H1 (cell line): ENCODE results near the gene NME4. TPM values are rescaled to one million over a fixed set of nuclear protein-coding genes. Genes with fewer than 3 reads are reported as not detected.
A peak's percentile ranks its signal among the peaks of the same experiment; 100 is the strongest.

Experiments used
- CTCF ChIA-PET: fragments of 300-600 bp; sonication (Branson Sonifier 250); formaldehyde crosslinking; loops from one replicate; lab custom pipeline; 2021; ENCODE audit not compliant: partially characterized antibody; lab: Charles Lee
- POLR2A ChIA-PET: fragments of 300-600 bp; sonication (Branson Sonifier 250); formaldehyde crosslinking; loops from one replicate; lab custom pipeline; 2021; ENCODE audit warnings: inconsistent platforms; ENCODE audit not compliant: partially characterized antibody; lab: Charles Lee
- DNase-seq, 2 experiments: peaks; one replicate each; pipeline versions ENCODE4 v3.0.0 to v3.0.0-alpha.2; 2010 to 2022; ENCODE audit warnings: low spot score in 2 of 2, low read depth in 1 of 2, mixed read lengths in 1 of 2
- FAIRE-seq: peaks from 2 replicates; lab custom pipeline; 2011; peaks lifted over from hg19 to GRCh38; lab: Jason Lieb, UNC
- H2AFZ ChIP-seq: 2 replicates; pipeline ENCODE4 v1.8.1; 2012; ENCODE audit warnings: low read length, inconsistent platforms
- H2AK5ac ChIP-seq: 2 replicates; pipeline ENCODE4 v1.6.1; 2013; ENCODE audit warnings: low read depth, low read length
- H2BK120ac ChIP-seq: replicated peaks from 2 replicates; pipeline ENCODE3; 2013; ENCODE audit warnings: low read depth, low read length, inconsistent platforms
- H2BK12ac ChIP-seq: 2 replicates; pipeline ENCODE4 v1.6.1; 2013; ENCODE audit warnings: low read depth, low read length
- H2BK15ac ChIP-seq: 2 replicates; pipeline ENCODE4 v1.6.1; 2013; ENCODE audit warnings: low read length
- H2BK20ac ChIP-seq: 2 replicates; pipeline ENCODE4 v1.6.1; 2013; ENCODE audit warnings: low read length
- H2BK5ac ChIP-seq: 2 replicates; pipeline ENCODE4 v1.6.1; 2013; ENCODE audit warnings: low read depth, low read length
- H3K14ac ChIP-seq: 2 replicates; pipeline ENCODE4 v1.6.1; 2013; ENCODE audit warnings: inconsistent platforms; ENCODE audit not compliant: insufficient read length
- H3K18ac ChIP-seq: 2 replicates; pipeline ENCODE4 v1.6.1; 2013; ENCODE audit warnings: low read length; ENCODE audit errors: extremely low read depth
- H3K23ac ChIP-seq: 2 replicates; pipeline ENCODE4 v1.6.1; 2013; ENCODE audit warnings: inconsistent platforms; ENCODE audit not compliant: insufficient read length
- H3K23me2 ChIP-seq: 2 replicates; pipeline ENCODE4 v1.6.1; 2013; ENCODE audit warnings: low read depth, low read length
- H3K27ac ChIP-seq: 2 replicates; pipeline ENCODE4 v1.6.1; 2011; ENCODE audit warnings: low read depth, low read length, inconsistent platforms
- H3K27me3 ChIP-seq, 4 experiments: replicated peaks in 1 of 4; 1 replicate in 1 of 4; 2 replicates in 3 of 4; pipeline versions ENCODE4 v1.6.1 to v1.8.1; 2011 to 2013; ENCODE audit warnings: low read length in 3 of 4, mild to moderate bottlenecking in 3 of 4, inconsistent platforms in 2 of 4, mixed read lengths in 2 of 4, moderate library complexity in 1 of 4; ENCODE audit not compliant: control insufficient read depth in 3 of 4, insufficient read depth in 3 of 4; ENCODE audit errors: extremely low read depth in 1 of 4
- H3K36me3 ChIP-seq, 4 experiments: 2 replicates each; pipeline versions ENCODE4 v1.6.1 to v1.8.1; 2011 to 2013; ENCODE audit warnings: mild to moderate bottlenecking in 4 of 4, low read length in 3 of 4, moderate library complexity in 2 of 4, control low read depth in 1 of 4, inconsistent platforms in 1 of 4; ENCODE audit not compliant: insufficient read depth in 4 of 4, control insufficient read depth in 2 of 4
- H3K4ac ChIP-seq: replicated peaks from 2 replicates; pipeline ENCODE3; 2013; ENCODE audit warnings: low read length, low read depth, mixed read lengths, inconsistent platforms; ENCODE audit not compliant: insufficient read length
- H3K4me1 ChIP-seq, 4 experiments: replicated peaks in 1 of 4; 1 replicate in 1 of 4; 2 replicates in 3 of 4; pipeline versions ENCODE4 v1.6.1 to v1.8.1; 2011 to 2013; ENCODE audit warnings: low read length in 3 of 4, inconsistent platforms in 2 of 4, mixed read lengths in 1 of 4; ENCODE audit not compliant: insufficient read depth in 4 of 4, control insufficient read depth in 3 of 4
- H3K4me2 ChIP-seq, 2 experiments: 2 replicates each; pipeline versions ENCODE4 v1.6.1 to v1.8.1; 2011 to 2013; ENCODE audit warnings: low read depth in 2 of 2, low read length in 2 of 2, control low read depth in 1 of 2, inconsistent platforms in 1 of 2, mild to moderate bottlenecking in 1 of 2; ENCODE audit not compliant: insufficient read depth in 1 of 2
- H3K4me3 ChIP-seq, 4 experiments: fragments of 200-600, 300-600 bp in 1 of 4; sonication (generic), shearing (Covaris generic), sonication (Bioruptor Twin) in 1 of 4; 2 replicates each; pipeline versions ENCODE4 v1.5.1 to v1.8.1; 2011 to 2016; ENCODE audit warnings: low read length in 4 of 4, low read depth in 3 of 4, control low read depth in 2 of 4, inconsistent platforms in 2 of 4, mild to moderate bottlenecking in 2 of 4, mixed read lengths in 1 of 4, moderate library complexity in 1 of 4; ENCODE audit not compliant: insufficient read depth in 2 of 4; ENCODE audit errors: extremely low read depth in 1 of 4
- H3K56ac ChIP-seq: replicated peaks from 2 replicates; pipeline ENCODE3; 2013; ENCODE audit warnings: low read depth, mild to moderate bottlenecking, mixed read lengths, low read length, inconsistent platforms; ENCODE audit not compliant: insufficient read length
- H3K79me1 ChIP-seq: 2 replicates; pipeline ENCODE4 v1.6.1; 2013; ENCODE audit warnings: low read depth, low read length, control low read depth
- H3K79me2 ChIP-seq, 2 experiments: 2 replicates each; pipeline versions ENCODE4 v1.6.1 to v1.8.1; 2012 to 2013; ENCODE audit warnings: low read length in 2 of 2, mild to moderate bottlenecking in 2 of 2, inconsistent platforms in 1 of 2; ENCODE audit not compliant: insufficient read depth in 2 of 2, control insufficient read depth in 1 of 2
- H3K9ac ChIP-seq, 4 experiments: replicated peaks in 1 of 4; 1 replicate in 1 of 4; 2 replicates in 3 of 4; pipeline versions ENCODE4 v1.6.1 to v1.8.1; 2011 to 2013; ENCODE audit warnings: low read depth in 3 of 4, low read length in 3 of 4, control low read depth in 2 of 4, mild to moderate bottlenecking in 2 of 4, moderate library complexity in 2 of 4, inconsistent platforms in 1 of 4; ENCODE audit errors: extremely low read depth in 1 of 4
- H3K9me3 ChIP-seq, 2 experiments: 2 replicates each; pipeline versions ENCODE4 v1.6.1 to v1.8.1; 2012 to 2013; ENCODE audit warnings: mild to moderate bottlenecking in 2 of 2, moderate library complexity in 2 of 2, control low read depth in 1 of 2, inconsistent platforms in 1 of 2, low read depth in 1 of 2, low read length in 1 of 2, mixed read lengths in 1 of 2; ENCODE audit not compliant: insufficient read depth in 2 of 2
- H4K20me1 ChIP-seq, 2 experiments: replicated peaks in 1 of 2; 2 replicates each; pipeline versions ENCODE3 to v1.8.1; 2011 to 2013; ENCODE audit warnings: inconsistent platforms in 2 of 2, low read length in 2 of 2, mild to moderate bottlenecking in 1 of 2; ENCODE audit not compliant: insufficient read depth in 2 of 2, control insufficient read depth in 1 of 2
- H4K5ac ChIP-seq: 2 replicates; pipeline ENCODE4 v1.6.1; 2013; ENCODE audit warnings: low read length, low read depth, mixed read lengths, inconsistent platforms; ENCODE audit not compliant: insufficient read length
- H4K8ac ChIP-seq: 2 replicates; pipeline ENCODE4 v1.8.0; 2013; ENCODE audit warnings: mild to moderate bottlenecking, moderate library complexity, low read length, inconsistent platforms; ENCODE audit not compliant: insufficient read depth; ENCODE audit errors: extremely low read depth
- H4K91ac ChIP-seq: replicated peaks from 2 replicates; pipeline ENCODE3; 2013; ENCODE audit warnings: low read length, mixed read lengths, inconsistent platforms; ENCODE audit not compliant: insufficient read length
- ATF2 ChIP-seq: IDR thresholded peaks from 2 replicates; pipeline ENCODE4 v1.6.1; 2012; ENCODE audit warnings: low read length, inconsistent platforms
- CTCF ChIP-seq, 3 experiments: IDR thresholded peaks; 1 replicate in 2 of 3; 2 replicates in 1 of 3; pipeline versions ENCODE4 v1.5.1 to v1.6.1; 2011; ENCODE audit warnings: low read length in 3 of 3, mild to moderate bottlenecking in 3 of 3, inconsistent platforms in 2 of 3, low read depth in 1 of 3, moderate library complexity in 1 of 3; ENCODE audit not compliant: insufficient read depth in 1 of 3; ENCODE audit errors: control extremely low read depth in 1 of 3
- HDAC2 ChIP-seq, 2 experiments: fragments of 300-600 bp in 1 of 2; sonication (generic) in 1 of 2; IDR thresholded peaks; 2 replicates each; pipeline ENCODE4 v1.6.1; 2011 to 2012; ENCODE audit warnings: low read depth in 2 of 2, low read length in 2 of 2, mild to moderate bottlenecking in 2 of 2, moderate library complexity in 2 of 2, borderline replicate concordance in 1 of 2, inconsistent platforms in 1 of 2
- JUND ChIP-seq: IDR thresholded peaks from 2 replicates; pipeline ENCODE4 v1.6.1; 2011; ENCODE audit warnings: mild to moderate bottlenecking, improper control_type of control experiment, low read length
- MAX ChIP-seq: IDR thresholded peaks from 2 replicates; pipeline ENCODE4 v1.6.1; 2012; ENCODE audit warnings: inconsistent platforms
- POLR2A ChIP-seq, 2 experiments: IDR thresholded peaks; 1 replicate in 1 of 2; 2 replicates in 1 of 2; pipeline ENCODE4 v1.6.1; 2011; ENCODE audit warnings: low read depth in 2 of 2, low read length in 2 of 2, mild to moderate bottlenecking in 2 of 2; ENCODE audit errors: control extremely low read depth in 1 of 2
- SP1 ChIP-seq: IDR thresholded peaks from 2 replicates; pipeline ENCODE4 v1.6.1; 2011; ENCODE audit warnings: low read depth, low read length
- WGBS, 2 experiments: shearing (Covaris generic) in 1 of 2; methylation state at CpG; one replicate each; pipeline versions ENCODE4 v1.1.6 to v1.1.7; 2013 to 2015; ENCODE audit warnings: low lambda C conversion rate in 2 of 2, mixed read lengths in 2 of 2, inconsistent platforms in 1 of 2, low coverage in 1 of 2, missing lambda C conversion rate in 1 of 2; ENCODE audit not compliant: insufficient replicate concordance in 2 of 2, insufficient coverage in 1 of 2, insufficient read length in 1 of 2; ENCODE audit errors: extremely low coverage in 1 of 2, missing lambda C conversion rate in 1 of 2; 5-methylcytosine and 5-hydroxymethylcytosine counted together
- polyA plus RNA-seq, 7 experiments: library from polyadenylated mRNA; depleted of rRNA in 3 of 7; stranded (reverse) in 5 of 7; unstranded in 2 of 7; fragments of >200 nt in 5 of 7; fragments of 200-250 nt in 2 of 7; gene quantifications; 1 replicate in 5 of 7; 2 replicates in 1 of 7; 4 replicates in 1 of 7; pipeline versions ENCODE4 v1.2.1 to v1.2.3, GENCODE V29; 2011 to 2013; ENCODE audit warnings: missing spikeins in 2 of 7, mixed read lengths in 2 of 7
- total RNA-seq: library from RNA; stranded (reverse); fragmentation: NEBNext Ultra II Directional; extraction: Animal tissue kit (Norgen Biotek cat#: 25700); gene quantifications from 2 replicates; pipeline ENCODE4 v1.2.1, GENCODE V29; 2021

The NME4 gene
- total and polyA plus RNA-seq, 2 of the 8 experiments (the other 6 are each of a cell fraction or from before 2014, with no cell fraction given) = 408 to 863 TPM

DNA sequence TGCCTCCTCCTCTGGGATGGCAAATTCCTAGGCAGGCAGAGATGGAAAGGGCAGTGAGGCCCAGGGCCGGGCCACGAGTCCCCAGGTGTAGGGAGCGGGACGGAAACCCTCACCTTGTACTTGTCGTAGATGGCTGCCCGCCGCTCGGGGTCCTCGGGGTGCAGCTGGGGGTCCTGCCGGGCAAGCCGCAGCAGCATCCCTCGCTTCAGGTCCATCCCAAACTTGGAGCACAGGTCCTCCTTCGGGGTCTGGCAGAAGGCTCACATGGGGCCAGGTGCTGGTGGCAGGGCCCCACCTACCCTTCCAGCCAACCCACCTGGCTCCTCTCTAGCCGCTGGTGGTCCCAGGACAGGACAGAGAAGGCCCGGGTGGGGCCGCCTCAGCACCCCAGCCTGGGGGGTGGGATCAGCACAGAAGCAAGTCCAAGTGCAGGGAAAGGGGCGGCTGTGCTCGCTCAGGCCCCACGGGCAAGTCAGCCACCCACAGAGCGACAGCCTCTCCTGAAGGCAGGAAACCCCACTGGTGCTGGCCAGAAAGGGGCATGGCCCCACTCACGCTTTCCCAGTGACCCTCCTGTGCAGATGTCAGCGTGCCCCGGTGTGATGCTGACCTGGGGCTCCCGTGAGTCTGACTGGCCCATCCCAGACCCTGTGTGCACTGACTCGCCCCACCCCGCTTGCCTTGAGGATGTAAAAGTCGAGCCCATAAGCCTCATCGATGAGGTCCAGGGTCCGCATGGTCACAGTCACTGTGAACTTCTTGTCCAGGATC, 28.4 kb upstream of the NME4 start:
- Histone ChIP-seq H2AFZ (no peak overlapping the region), H2BK12ac (no peak overlapping the region), H3K36me3 (peaks cover 12 to 35% (median 28%) of the 10 kb centered on the region in 4 experiments; a peak in 6 of 8 replicates), H3K79me2 (no peaks in the 10 kb centered on the region; a peak in 1 of 4 replicates), H3K4me1 (peaks cover 0 to 10% (median 8%) of the 10 kb centered on the region in 4 experiments; a peak in 5 of 7 replicates), H3K4ac (no peak overlapping the region), H3K4me3 (no peak overlapping the region), H3K9ac (no peak overlapping the region), H2BK120ac (no peak overlapping the region), H2AK5ac (no peak overlapping the region), H3K23ac (no peak overlapping the region), H4K20me1 (peaks cover 3 to 21% of the 10 kb centered on the region in 2 experiments), H3K4me2 (peak overlapping the region in 1 of 2 experiments; percentile 70; a peak in 1 of 4 replicates), H2BK20ac (no peak overlapping the region), H3K14ac (no peak overlapping the region), H3K56ac (no peak overlapping the region), H3K79me1 (no peaks in the 10 kb centered on the region; the same call in 1 of the 2 replicates), H3K18ac (no peak overlapping the region), H4K91ac (no peak overlapping the region), H3K27me3 (no peaks in the 10 kb centered on the region), H4K5ac (no peak overlapping the region), H3K9me3 (no peaks in the 10 kb centered on the region), H3K27ac (no peak overlapping the region), H2BK5ac (no peak overlapping the region), H3K23me2 (no peaks in the 10 kb centered on the region; the same call in 1 of the 2 replicates), H4K8ac (no peak overlapping the region; the same call in 1 of the 2 replicates), H2BK15ac (no peak overlapping the region)
- no peak for DNase-seq
- CTCF ChIA-PET = interaction anchor here (1.0 to 1.4 kb wide), 4 partner anchors 22 to 133 kb away, joined by 3 read pairs; no protein-coding TSS in a partner anchor
- FAIRE-seq = no peak
- 93% methylated on average over 27 of the region's 29 CpGs; no CpG with 5 or more reads in 1 of the 2 experiments for WGBS, 2 experiments
- POLR2A ChIA-PET = interaction anchor here (0.8 to 1.7 kb wide), 4 partner anchors 11 to 100 kb away, joined by 3 to 7 read pairs (median 4); partner anchors contain the start of gene DECR2
- no peak for TF ChIP-seq SP1
- no peak for TF ChIP-seq CTCF (IDR thresholded peaks at IDR 0.05; ENCODE audit: control extremely low read depth in 1 of 3, insufficient read depth in 1 of 3, low read depth in 1 of 3, low read length in 3 of 3)
- no peak for TF ChIP-seq HDAC2 (IDR thresholded peaks at IDR 0.05; ENCODE audit: borderline replicate concordance in 1 of 2, low read depth in 2 of 2, low read length in 2 of 2)
- TF ChIP-seq POLR2A (IDR thresholded peaks at IDR 0.05; ENCODE audit: control extremely low read depth in 1 of 2, low read depth in 2 of 2, low read length in 2 of 2) = no peak
- no peak for TF ChIP-seq ATF2
- no peak for TF ChIP-seq JUND
- TF ChIP-seq MAX = no peak
